OCI-LY1 (cell line): ENCODE measurements around the gene TLE3.

Source experiments
- H2AFZ ChIP-seq: fragments of 200-600 bp; sonication (generic), shearing (Covaris generic); 2 replicates; pipeline ENCODE4 v1.6.0; 2014; ENCODE audit warnings: antibody characterized with exemption, mild to moderate bottlenecking, low read length
- H3F3A ChIP-seq: fragments of 200-600 bp; sonication (generic), shearing (Covaris generic); 2 replicates; pipeline ENCODE4 v1.6.0; 2014; ENCODE audit warnings: mild to moderate bottlenecking, antibody characterized with exemption, low read length, moderate library complexity; ENCODE audit not compliant: insufficient read depth
- H3K27ac ChIP-seq: fragments of 200-600 bp; sonication (generic); 2 replicates; pipeline ENCODE4 v1.5.1; 2014; ENCODE audit warnings: low read length, mixed run types, mild to moderate bottlenecking, low read depth; ENCODE audit not compliant: poor library complexity, severe bottlenecking
- H3K27me3 ChIP-seq: fragments of 200-600 bp; sonication (generic); 2 replicates; pipeline ENCODE4 v1.6.0; 2014; ENCODE audit warnings: antibody characterized with exemption, mild to moderate bottlenecking, low read length, moderate library complexity; ENCODE audit not compliant: insufficient read depth
- H3K36me3 ChIP-seq: fragments of 200-600 bp; sonication (generic); 2 replicates; pipeline ENCODE4 v1.6.1; 2014; ENCODE audit warnings: mild to moderate bottlenecking, antibody characterized with exemption, low read length, moderate library complexity, mixed read lengths; ENCODE audit not compliant: insufficient read depth
- H3K4me1 ChIP-seq: fragments of 200-600 bp; sonication (generic); 2 replicates; pipeline ENCODE4 v1.5.1; 2014; ENCODE audit warnings: mild to moderate bottlenecking, low read length, moderate library complexity; ENCODE audit not compliant: insufficient read depth, severe bottlenecking
- H3K4me2 ChIP-seq: fragments of 200-600 bp; sonication (generic), shearing (Covaris generic); 2 replicates; pipeline ENCODE4 v1.6.1; 2014; ENCODE audit warnings: low read length
- H3K4me3 ChIP-seq: fragments of 200-600 bp; sonication (generic); 2 replicates; pipeline ENCODE4 v1.5.1; 2014; ENCODE audit warnings: low read length, low read depth, mild to moderate bottlenecking, mixed read lengths; ENCODE audit not compliant: poor library complexity, severe bottlenecking
- H3K79me2 ChIP-seq: fragments of 200-600 bp; shearing (Covaris generic); 2 replicates; pipeline ENCODE4 v1.6.1; 2016; ENCODE audit warnings: mixed run types, low read length, mixed read lengths; ENCODE audit not compliant: insufficient read depth
- H3K9ac ChIP-seq: fragments of 200-600 bp; sonication (generic), shearing (Covaris generic); 2 replicates; pipeline ENCODE4 v1.6.1; 2014; ENCODE audit warnings: mild to moderate bottlenecking, low read length, mixed read lengths
- H3K9me2 ChIP-seq: fragments of 200-600 bp; sonication (generic), shearing (Covaris generic); 2 replicates; pipeline ENCODE4 v1.6.1; 2014; ENCODE audit warnings: low read depth, mild to moderate bottlenecking, low read length, mixed read lengths
- H3K9me3 ChIP-seq: fragments of 200-600 bp; shearing (Covaris generic); 2 replicates; pipeline ENCODE4 v1.6.1; 2014; ENCODE audit warnings: low read length, mixed read lengths
- H4K20me1 ChIP-seq: fragments of 200-600 bp; sonication (generic), shearing (Covaris generic); 2 replicates; pipeline ENCODE4 v1.6.0; 2016; ENCODE audit warnings: mild to moderate bottlenecking, low read length; ENCODE audit not compliant: insufficient read depth
- CTCF ChIP-seq: fragments of 200-600 bp; sonication (generic), shearing (Covaris generic); IDR thresholded peaks from 2 replicates; pipeline ENCODE4 v1.5.1; 2017; ENCODE audit warnings: mild to moderate bottlenecking, antibody characterized with exemption, low read length, moderate library complexity, mixed read lengths
- EZH2 ChIP-seq: fragments of 200-600 bp; sonication (generic), shearing (Covaris generic); IDR thresholded peaks from 2 replicates; pipeline ENCODE4 v1.8.0; 2017; ENCODE audit warnings: borderline replicate concordance, mixed run types, mild to moderate bottlenecking, antibody characterized with exemption, low read length, moderate library complexity, mixed read lengths

Gene TLE3

GRCh38 chr15:70088455-70088854 is 9.3 kb downstream of the TLE3 start:
- Histone ChIP-seq H3K4me2 (no peak overlapping the region), H3K4me1 (peaks cover 96% of the 10 kb centered on the region), H3K9me2 (no peaks in the 10 kb centered on the region), H3F3A (no peaks in the 10 kb centered on the region), H3K36me3 (peaks cover 94% of the 10 kb centered on the region), H3K79me2 (peaks cover 75% of the 10 kb centered on the region), H3K9ac (no peak overlapping the region), H3K9me3 (no peaks in the 10 kb centered on the region), H3K27ac (no peak overlapping the region), H3K4me3 (no peak overlapping the region), H3K27me3 (no peaks in the 10 kb centered on the region), H2AFZ (no peak overlapping the region), H4K20me1 (peaks cover 3% of the 10 kb centered on the region; the same call in 1 of the 2 replicates)
- TF ChIP-seq CTCF = no peak
- no peak for TF ChIP-seq EZH2

GRCh38 chr15:70087708-70088352 is 9.9 kb downstream of the TLE3 start:
- Histone ChIP-seq H3K36me3 (peaks cover 93% of the 10 kb centered on the region), H3K9ac (no peak overlapping the region), H3K9me2 (no peaks in the 10 kb centered on the region), H3K4me2 (peak overlapping the region; percentile 18; the same call in 1 of the 2 replicates), H2AFZ (no peak overlapping the region), H3K9me3 (no peaks in the 10 kb centered on the region), H3K27ac (no peak overlapping the region), H3K4me3 (no peak overlapping the region), H3F3A (no peaks in the 10 kb centered on the region), H3K79me2 (peaks cover 69% of the 10 kb centered on the region), H3K27me3 (no peaks in the 10 kb centered on the region), H3K4me1 (peaks cover 90% of the 10 kb centered on the region), H4K20me1 (peaks cover 3% of the 10 kb centered on the region; the same call in 1 of the 2 replicates)
- TF ChIP-seq CTCF (no peak), EZH2 (no peak)

GRCh38 chr15:70086636-70087035 is 11.1 kb downstream of the TLE3 start:
- H3K9me2 ChIP-seq = no peaks in the 10 kb centered on the region
- H4K20me1 ChIP-seq = peaks cover 3% of the 10 kb centered on the region; the same call in 1 of the 2 replicates
- no peaks in the 10 kb centered on the region for H3K9me3 ChIP-seq
- peaks cover 93% of the 10 kb centered on the region for H3K36me3 ChIP-seq
- no peaks in the 10 kb centered on the region for H3F3A ChIP-seq
- H3K4me2 ChIP-seq = peak overlapping the region; percentile 18; the same call in 1 of the 2 replicates
- H3K27me3 ChIP-seq = no peaks in the 10 kb centered on the region
- H3K27ac ChIP-seq = no peak overlapping the region
- peaks cover 79% of the 10 kb centered on the region for H3K4me1 ChIP-seq
- TF ChIP-seq EZH2 (no peak), CTCF (no peak)
- H3K4me3 ChIP-seq = no peak overlapping the region
- H3K9ac ChIP-seq = no peak overlapping the region
- no peak overlapping the region for H2AFZ ChIP-seq
- H3K79me2 ChIP-seq = peaks cover 65% of the 10 kb centered on the region
